ENCODE measurements around the gene KRTAP10-1.

KRTAP10-1 gene

DNA sequence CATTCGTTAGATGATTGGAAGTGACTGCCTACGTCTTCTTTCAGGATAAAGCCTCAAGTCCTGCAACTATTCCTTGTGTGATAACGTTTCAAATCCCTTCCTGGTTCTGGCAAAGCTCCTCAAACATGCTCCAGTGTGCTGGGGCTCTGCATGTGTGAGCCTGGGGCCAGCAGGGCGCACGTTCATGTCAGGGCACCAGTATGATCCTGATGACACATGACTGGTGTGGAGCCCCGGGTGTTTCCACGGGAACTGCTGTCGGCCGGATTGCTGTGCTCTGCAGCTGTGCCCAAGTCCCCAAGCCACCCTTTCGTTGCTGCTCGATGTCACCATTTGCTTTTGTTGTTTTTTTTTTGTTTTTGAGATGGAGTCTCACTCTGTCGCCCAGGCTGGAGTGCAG lies 21.3 kb downstream of the KRTAP10-1 start:
- TF ChIP-seq, protein P1, sequence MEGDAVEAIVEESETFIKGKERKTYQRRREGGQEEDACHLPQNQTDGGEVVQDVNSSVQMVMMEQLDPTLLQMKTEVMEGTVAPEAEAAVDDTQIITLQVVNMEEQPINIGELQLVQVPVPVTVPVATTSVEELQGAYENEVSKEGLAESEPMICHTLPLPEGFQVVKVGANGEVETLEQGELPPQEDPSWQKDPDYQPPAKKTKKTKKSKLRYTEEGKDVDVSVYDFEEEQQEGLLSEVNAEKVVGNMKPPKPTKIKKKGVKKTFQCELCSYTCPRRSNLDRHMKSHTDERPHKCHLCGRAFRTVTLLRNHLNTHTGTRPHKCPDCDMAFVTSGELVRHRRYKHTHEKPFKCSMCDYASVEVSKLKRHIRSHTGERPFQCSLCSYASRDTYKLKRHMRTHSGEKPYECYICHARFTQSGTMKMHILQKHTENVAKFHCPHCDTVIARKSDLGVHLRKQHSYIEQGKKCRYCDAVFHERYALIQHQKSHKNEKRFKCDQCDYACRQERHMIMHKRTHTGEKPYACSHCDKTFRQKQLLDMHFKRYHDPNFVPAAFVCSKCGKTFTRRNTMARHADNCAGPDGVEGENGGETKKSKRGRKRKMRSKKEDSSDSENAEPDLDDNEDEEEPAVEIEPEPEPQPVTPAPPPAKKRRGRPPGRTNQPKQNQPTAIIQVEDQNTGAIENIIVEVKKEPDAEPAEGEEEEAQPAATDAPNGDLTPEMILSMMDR (conservative IDR thresholded peaks at IDR 0.05): no peak
- no peak overlapping the region for H3K27ac ChIP-seq

DNA sequence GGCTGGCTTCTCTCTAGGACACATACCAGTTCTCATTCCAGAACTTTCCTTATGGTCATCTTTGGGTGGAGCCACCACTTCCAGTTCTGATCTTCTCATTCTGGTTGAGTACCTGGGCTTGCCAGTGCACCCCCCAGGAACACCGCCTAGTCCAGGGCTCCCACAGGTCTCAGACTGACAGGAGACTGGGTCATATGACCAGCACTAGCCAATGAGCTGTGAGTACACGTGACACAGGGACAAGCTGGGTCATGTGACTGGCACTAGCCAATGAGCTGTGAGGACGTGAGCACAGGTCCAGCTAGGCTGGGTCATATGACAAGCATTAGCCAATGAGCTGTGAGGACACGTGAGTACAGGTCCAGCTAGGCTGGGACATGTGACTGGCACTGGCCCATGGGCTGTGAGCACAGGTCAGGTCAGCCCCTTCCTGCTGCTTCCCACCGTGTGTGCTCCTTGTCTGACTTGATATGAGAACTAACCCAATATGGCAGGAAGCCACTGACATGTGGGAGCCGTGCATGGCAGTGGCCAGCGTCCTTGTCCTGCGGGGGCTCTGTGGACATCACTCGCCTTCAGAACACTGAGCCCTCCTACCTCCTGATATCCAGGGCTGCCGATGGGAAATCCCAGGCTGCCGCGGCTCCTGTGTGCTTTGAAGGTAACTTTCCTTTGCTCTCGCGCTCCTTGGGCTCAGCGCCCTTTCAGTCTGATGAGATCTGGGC lies 22.7 kb downstream of the KRTAP10-1 start:
- H3K27ac ChIP-seq: no peak overlapping the region
- TF ChIP-seq, protein P1 (conservative IDR thresholded peaks at IDR 0.05): no peak

DNA sequence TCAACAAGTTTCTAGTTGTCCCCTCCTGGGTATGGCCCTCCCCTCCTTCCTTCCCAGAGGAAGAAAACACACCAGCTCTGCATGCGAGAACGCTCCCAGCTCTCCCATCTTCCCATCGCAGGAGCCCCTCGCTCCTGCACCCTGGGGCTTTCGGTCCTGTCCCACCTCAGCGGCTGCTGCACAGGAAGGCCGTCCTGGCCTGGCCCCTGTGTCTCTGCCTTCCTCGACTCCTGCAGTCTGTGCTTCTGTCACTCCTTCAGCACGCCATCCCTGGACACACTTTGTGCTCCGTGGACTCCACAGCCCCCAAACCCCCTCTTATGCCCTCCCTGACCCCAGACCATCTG lies 23.2 kb downstream of the KRTAP10-1 start:
- no peak overlapping the region for H3K27ac ChIP-seq
- TF ChIP-seq, protein P1 (conservative IDR thresholded peaks at IDR 0.05): no peak

DNA sequence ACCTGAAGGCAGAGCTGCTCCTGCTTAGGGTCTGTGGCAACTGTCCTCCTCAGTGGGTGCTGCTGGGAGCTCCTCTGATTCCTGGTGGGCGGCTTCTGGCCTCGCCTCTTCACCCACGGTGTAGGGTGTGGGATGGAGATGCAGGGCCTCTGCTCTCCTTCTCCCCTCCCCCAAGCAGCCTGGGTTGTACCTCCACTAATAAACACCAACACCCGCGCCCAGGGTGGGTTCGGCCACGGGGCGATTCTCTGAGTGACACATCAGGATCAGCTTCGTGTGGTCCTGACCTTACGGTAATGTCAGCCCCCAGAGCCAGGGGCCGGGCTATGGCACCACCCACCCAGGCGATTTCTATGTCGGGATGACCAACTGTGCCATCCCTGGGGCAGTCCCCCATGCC lies 23.7 kb downstream of the KRTAP10-1 start:
- H3K27ac ChIP-seq: no peak overlapping the region
- TF ChIP-seq, protein P1 (conservative IDR thresholded peaks at IDR 0.05): no peak

DNA sequence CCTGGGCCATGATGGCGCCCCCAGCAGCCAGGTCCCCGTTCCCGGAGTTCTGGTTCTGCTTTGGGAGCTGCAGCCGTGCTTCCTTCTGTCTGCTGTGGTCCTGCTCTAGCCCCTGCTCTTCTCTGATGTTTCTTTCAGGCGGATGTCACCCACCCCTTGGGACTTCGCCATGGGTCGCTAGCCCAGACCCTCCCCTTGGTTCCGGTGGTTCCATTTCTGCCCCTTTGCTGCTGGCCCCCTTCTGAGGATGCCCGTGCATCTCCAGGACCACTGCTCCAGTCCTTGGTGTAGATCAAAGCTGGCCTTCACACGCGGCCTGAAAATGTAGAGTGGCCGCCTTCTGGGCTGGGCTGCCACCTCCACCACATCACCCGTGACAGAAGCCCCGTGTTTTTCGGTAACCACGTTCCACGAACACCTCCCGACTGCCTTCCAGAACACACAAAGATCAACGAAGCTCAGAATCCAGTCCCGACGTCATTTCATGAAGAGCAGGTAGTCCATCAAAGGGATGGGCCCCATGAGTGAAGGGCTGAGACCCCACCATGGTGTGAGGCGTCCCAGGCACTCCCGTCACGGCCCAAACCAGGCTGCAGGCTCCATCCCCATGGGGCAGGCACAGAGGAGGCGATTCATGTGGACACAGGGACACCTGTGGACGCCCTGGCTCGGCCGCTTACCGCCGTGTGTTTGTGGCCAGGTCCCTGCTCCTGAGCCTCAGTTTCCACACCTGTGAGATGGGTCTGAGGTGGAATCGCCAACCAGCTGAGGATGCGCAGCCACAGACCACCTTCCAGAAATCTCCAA lies 24.4 kb downstream of the KRTAP10-1 start:
- no peak overlapping the region for H3K27ac ChIP-seq
- TF ChIP-seq, protein P1 (conservative IDR thresholded peaks at IDR 0.05): no peak

DNA sequence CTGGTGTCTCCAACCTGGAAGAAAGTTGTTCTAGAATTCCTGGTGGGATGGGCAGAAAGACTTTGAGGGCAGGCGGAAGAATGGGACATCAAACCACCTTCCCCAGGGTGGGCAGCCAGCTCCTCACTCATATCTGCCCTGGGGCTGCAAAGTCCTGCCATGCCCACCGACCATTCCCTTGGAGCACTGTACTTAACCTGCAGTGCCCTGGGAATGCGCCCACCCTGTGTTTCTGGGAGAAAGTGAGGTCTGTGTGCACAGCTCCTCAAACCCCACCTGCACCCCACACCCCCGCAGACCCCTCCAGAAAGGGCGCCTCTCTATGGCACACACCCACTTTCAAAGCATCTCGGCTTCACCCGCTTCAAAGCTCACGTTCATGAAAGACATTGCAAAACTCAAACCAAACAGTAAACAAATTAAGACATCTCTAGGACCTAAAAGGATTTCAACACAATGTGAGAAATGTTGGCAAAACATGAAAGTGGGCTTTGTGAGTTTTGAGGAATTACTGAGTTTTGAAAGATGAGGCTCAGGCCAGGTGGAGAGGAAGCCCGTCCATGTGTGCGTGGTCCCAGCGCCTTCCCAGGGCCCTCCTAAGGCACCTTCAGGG lies 25.1 kb downstream of the KRTAP10-1 start:
- TF ChIP-seq, protein P1 (conservative IDR thresholded peaks at IDR 0.05): no peak
- no peak overlapping the region for H3K27ac ChIP-seq

DNA sequence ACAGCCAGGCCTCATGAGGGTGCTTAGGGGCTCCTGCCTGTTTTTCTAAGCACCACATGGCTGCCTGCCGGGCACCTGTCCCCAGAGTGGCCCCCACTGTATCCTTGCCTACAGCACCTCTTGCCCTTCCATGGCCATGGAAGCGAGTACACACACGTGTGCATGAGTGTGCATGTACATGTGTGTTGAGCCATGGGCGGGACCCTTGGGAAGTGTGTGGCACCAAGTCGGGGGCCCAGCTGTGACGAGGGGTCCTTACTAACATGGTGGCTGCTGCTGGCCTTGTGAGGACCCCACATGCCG lies 25.8 kb downstream of the KRTAP10-1 start:
- no peak overlapping the region for H3K27ac ChIP-seq
- TF ChIP-seq, protein P1 (conservative IDR thresholded peaks at IDR 0.05): no peak

Data from VCaP (cell line).